Ureter (tissue), 1 donor: ENCODE data around the gene PRSS8. TPM values are rescaled to one million over a fixed set of nuclear protein-coding genes. Genes with fewer than 3 reads are reported as not detected.
A peak's percentile ranks its signal among the peaks of the same experiment; 100 is the strongest.
"Not testable (repeated sequence)": the region's sequence is repeated elsewhere in the genome, so short reads cannot be mapped to it uniquely, and the experiment has no call there.

Source experiments
- DNase-seq: peaks from one replicate; pipeline ENCODE4 v3.0.0-alpha.2; 2020; ENCODE audit warnings: low spot score
- total RNA-seq: library from RNA; stranded (reverse); gene quantifications from one replicate; pipeline ENCODE4 v1.2.4, GENCODE V29; 2023
- donor health status: DM: yes; HTN: yes; CAD: no.

Gene PRSS8
- total RNA-seq, 1 donor from 2014 or later, result 17.0 TPM

DNA sequence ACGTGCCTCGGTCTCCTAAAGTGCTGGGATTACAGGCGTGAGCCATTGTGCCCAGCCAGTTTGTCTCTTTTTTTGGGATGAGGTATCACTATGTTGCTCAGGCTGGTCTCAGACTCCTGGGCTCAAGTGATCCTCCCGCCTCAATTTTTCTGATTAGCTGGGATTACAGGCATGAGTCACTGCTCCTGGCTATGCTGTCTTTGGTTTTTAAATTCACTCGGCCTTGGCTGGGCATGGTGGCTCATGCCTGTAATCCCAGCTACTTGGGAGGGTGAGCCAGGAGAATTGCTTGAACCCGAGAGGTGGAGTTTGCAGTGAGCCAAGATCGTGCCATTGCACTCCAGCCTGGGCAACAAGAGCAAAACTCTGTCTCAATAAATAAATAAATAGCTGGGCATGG, 8.9 kb upstream of the PRSS8 start:
- not testable (repeated sequence) for DNase-seq

DNA sequence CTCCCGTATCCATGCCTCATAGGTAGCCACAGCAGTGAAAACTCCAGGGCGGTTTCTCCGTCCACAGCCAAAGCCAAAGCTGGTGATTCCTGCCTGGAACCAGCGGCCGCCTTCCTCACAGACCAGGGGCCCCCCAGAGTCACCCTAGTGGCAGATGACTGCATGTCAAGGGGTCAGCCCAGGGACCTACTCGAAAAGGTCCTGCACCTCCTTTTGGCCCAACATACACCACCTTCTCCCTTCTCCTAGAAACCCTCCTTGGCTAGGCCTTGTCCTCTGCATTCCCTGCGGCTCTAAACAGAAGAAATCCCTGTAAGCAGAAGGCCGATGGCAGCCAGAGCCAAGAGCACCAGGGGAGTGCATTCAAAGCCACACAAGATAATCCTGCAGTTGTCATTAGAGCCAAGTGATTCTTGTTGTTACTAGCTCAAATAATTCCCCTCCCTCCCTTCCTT, 8.2 kb upstream of the PRSS8 start:
- DNase-seq, result no peak

DNA sequence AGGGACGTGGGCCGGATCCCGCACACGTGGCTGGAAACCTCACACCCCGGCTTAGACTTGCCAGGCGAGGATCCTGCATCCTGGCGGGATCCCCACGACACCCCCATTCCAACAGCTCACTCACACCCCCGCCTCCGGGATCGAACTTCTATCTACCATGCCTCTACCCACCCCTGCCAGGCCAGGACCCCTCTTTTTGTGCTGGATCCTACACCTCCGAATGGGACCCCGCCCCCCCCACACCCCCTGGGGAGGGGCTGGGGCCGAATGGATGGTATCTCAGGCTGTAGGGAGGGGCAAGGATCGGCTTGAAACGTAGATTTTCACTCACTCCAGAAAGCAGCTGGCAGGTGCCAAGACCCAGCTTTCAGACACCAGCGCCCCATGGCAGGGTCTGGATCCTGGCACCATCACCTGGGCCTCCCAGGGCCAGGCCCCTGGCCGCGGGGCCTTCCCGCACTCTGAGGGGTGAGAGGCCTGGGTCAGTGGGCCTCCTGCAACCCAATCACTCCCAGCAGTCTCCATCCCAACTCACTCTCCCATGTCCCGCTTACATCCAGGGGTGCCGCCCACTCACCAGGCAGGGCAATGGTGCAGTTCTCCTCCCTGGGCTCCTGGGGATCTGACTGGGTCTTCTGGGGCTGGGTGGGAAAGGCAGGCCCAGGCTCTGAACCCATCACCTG, 7.6 kb upstream of the PRSS8 start:
- no peak for DNase-seq

DNA sequence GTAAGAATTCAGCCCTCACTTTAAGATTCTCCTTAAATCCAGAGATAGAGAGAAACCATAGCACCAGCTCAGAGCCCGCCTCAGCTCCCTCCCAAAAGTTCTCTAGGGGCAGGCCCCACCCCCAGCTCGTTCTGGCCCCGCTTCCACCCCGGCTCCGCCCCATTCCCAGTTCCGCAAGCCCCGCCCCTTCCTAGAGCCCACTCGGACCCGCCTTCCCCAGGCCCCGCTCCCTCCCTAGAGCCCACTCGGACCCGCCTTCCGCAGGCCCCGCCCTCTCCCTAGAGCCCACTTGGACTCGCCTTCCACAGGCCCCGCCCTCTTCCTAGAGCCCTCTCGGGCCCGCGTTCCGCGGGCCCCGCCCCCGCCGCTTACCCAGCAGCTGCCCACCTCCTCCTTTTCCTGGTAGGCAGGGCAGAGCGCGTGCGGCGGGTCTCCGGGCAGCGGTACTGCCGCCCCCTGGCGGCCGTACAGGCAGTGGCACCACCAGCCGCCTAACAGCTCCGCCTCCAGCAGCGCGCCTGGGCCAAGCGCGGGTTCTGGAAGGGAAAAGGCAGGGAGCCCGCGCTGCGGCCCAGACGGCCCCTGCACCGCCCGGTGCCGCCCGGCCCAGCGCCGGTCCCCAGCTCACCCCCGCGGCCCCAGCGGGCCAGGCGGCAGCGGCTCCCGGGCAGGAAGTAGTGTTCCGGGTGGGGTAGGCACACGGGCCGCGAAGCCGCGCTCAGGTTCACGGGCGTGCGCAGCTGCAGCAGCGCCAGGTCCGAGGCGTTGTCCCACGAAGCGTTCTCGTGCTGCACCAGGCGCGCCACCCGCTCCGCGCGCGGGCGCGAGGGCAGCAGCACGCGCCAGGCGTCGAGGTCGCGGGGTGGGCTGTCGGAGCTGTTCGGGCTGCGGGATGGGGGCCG, 6.8 kb upstream of the PRSS8 start:
- DNase-seq, result peak; percentile 100

DNA sequence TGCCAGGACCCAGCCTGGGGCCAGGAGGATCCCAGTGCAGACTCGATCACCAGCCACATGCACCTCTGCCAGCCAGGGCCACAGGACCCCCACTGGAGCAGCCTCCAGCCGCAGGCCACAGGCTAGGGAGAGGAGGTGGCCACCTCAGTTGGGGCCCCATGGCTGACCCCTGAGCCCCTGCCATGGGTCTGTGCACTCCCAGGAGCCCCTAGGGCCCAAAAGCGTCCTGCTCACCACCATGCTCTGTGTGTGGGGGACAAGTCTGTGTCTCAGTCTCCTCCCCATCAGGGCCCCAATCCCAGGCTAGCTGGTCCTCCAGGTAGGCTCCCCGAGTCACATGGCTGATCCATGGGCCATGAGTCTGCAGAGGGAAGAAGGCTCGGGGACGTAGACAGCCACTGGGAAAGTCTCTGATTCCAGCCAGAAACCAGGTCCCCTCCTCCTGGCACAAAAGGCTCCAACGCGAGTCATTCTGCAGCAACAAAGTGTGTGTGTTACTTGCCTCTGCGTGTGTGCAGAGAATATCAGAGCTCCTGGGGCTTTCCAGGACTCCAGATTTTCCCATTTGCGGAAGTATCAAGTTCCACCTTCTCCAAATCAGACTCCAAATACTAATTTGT, 6.1 kb upstream of the PRSS8 start:
- no peak for DNase-seq

GRCh38 chr16:31141071-31141469, 5.5 kb upstream of the PRSS8 start:
- not testable (repeated sequence) for DNase-seq

GRCh38 chr16:31138621-31139578, 3.4 kb upstream of the PRSS8 start:
- DNase-seq, result peak; percentile 87

GRCh38 chr16:31136822-31137499, 1.4 kb upstream of the PRSS8 start:
- DNase-seq, result not testable (repeated sequence)

- no peak for DNase-seq
Measured at GRCh38 chr16:31136287-31136662, 748 bp upstream of the PRSS8 start.

DNA sequence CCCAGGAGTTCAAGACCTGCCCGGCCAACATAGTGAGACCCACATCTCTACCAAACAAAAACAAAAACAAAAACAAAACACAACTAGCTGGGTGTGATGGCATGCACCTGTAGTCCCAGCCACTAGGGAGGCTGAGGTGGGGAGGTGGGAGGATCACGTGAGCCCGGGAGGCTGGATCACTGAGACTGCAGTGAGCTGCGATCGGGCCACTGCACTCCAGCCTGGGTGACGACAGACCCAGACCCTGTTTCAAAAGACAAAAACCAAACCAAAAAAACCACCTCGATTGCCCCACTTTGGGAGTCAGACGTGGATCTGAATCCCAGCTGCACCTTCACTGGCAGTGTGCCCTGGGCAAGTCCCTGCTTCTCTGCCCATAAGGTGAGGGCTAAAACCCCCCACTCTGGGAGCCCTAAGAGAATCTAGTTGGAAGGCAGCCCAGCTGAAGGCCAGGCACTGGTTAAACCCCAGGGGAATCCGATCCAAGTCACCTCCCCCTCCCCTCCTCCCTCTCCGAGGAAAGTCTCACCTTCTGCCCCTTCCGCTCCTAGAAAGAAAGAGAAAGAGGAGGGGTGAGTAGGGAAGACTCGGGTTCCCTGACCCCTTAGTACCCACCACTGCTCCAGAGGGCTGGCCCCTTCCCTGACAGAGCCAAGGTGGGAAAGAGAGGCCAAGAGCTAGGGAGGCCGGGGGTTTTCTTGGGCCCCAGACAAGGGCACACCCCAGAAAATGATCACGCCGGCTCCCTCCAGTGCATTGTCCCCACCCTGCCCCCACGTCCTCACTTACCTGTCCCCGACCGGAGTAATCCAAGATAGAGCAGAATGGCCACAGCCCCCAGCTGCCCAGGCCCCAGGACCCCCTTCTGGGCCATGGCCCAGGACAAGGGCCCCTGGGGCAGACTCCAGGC, 647 bp downstream of the PRSS8 start:
- DNase-seq, result no peak

DNA sequence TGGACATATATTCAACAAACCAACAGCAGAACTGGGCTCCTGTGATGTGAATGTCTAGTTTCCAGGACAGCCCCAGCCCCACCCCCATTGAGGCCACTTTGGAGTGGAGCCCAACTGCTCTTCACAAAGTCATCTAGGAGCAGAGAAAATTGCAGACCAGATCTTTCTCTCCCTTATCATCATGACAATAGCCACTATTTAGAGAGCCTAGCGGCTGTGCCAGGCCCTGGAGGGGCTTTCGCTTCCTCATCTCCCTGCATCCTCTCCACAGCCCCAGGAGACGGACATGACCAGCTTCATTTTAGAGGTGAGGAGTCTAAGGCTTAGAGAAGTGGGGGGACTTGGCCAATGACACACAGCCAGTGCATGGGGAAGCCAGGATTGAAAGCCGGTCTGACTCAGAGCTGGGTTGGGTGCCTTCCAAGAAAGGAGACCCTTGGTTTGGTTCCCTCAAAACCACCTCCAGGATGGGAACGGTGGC, 1.4 kb downstream of the PRSS8 start:
- no peak for DNase-seq

DNA sequence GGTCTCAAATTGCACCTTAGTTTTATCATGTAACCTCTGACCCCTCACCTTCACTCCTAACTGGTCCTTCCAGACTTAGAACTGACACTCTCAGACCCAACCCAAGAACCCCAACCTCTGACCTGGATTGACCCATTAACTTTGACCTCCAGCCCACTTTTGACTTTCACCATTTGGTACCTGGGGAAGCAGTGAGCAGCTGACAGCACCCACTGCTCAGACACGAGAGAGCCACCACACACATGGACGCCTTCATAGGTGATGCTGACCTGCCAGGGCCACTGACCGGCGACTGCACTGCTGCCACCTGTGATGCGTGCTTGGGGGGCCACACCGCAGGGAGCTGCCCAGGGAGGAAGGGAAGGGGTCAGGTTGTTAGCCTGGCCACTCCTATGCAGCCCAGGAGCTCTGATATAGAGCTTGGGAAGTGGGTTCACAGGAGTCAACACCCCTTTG, 2.5 kb downstream of the PRSS8 start:
- no peak for DNase-seq

DNA sequence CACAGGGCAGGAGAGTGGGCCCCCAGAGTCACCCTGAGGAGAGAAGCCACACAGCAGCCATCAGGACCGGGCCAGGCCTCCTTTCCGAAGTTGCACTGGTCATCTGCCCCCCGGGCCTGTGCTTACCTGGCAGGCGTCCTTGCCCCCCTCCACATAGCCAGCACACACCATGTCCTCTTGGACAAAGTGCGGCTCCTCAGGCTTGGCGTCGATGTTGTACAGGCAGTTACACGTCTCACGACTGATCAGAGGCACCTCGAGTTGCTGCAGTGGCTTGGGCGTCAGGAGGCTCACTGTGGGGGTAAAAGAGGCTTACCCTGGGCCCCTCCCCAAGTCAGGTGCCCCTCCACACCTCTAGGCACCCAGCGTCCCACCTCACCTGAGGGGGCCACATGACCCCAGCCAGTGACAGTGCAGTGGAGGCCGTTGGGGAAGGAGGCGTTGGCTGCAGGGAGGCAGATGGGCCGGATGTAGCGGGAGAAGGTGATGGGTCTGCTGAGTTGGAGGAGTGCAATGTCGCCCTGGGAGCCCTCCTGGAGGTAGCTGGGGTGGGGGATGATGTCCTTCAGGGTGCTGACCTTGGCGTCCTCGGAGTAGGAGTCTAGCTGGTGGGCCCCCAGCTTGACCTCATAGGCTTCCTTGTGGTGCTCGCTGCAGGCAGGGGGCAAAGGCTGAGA, 3.1 kb downstream of the PRSS8 start:
- DNase-seq, result no peak

DNA sequence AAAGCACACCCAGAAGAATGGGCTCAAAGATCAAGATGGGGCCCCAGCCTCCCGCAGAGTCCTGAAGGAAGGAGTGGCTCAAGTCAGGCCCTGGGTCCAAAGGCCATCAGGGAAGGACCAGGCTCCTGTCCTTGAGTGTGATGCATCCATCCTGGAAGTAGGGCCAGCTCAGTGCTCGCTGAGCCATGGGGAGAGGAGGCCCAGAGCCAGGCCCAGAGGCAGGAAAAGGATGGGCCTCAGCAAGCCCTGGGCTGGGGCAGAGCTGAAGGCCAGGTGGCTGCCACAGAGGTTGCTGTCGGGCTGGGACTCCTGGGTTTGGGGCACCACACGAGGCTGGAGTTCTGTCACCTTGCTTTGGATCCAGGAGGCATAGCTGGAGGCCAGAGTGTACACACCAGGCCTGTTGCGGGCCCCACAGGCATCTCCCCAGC, 3.7 kb downstream of the PRSS8 start:
- DNase-seq, result no peak

GRCh38 chr16:31131416-31131815, 4.1 kb downstream of the PRSS8 start:
- DNase-seq, result no peak

DNA sequence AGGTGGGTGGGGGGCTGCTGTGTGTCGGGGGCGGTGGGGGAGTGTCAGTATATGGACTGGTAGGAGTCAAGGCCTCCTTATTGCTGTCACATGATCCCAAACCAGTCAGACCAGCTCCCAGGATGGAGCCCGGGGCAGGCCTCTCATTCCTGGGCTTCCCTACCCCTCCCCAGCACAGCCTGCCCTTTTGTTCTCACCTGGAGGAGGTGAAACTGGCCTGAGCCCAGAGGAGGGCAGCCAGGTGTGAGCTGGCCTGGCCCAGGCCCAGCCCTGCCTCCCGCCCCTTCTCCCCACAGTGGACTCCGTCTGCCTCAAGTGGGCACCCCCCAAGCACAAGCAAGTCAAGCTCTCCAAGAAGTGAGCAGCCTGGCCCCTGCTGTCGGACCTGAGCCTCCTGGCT, 4.6 kb downstream of the PRSS8 start:
- peak; percentile 78 for DNase-seq

DNA sequence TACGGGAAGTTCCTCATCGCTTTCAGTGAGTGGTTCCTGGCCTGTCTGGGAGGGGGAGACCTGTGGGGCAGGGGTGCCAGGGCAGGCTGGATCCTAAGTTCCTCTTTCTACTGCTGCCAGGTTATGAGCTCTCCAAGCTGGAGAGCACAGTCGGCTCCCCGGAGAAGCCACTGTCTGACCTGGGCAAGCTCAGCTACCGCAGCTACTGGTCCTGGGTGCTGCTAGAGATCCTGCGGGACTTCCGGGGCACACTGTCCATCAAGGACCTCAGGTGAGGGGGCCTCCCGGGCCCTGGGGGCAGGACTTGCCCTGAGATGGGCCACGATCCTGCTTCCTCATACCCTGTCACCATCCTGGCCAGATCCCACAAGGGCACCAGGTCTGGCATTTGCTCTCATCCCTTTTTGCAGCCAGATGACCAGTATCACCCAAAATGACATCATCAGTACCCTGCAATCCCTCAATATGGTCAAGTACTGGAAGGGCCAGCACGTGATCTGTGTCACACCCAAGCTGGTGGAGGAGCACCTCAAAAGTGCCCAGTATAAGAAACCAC, 5.1 kb downstream of the PRSS8 start:
- DNase-seq, result no peak

- DNase-seq, result no peak
Measured at GRCh38 chr16:31129568-31130335, 5.8 kb downstream of the PRSS8 start.
